ENCODE results near the gene SRRD.

SRRD gene

DNA sequence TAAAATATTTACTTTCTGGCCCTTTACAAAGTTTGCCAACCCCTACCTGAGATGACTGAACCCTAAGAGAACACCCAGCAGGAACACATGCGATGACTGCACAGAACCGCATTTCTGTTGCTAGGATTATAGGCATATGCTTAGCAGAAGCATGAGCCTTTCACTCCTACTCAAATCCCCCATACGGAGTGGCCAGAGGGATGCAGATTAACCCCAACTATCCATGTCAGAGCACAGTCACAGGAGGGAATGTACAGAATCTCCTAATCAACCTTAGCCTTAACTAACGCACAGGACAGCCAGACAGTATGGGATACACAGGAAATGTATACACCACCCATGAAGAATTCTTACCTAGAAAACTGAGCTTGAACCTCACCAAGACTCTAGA lies 6.3 kb upstream of the SRRD start:
- no peak overlapping the region for H3K4me3 ChIP-seq (ENCODE audit: low read depth, low read length)
- H3K27ac ChIP-seq (ENCODE audit: low read depth, low read length), result peak overlapping the region; percentile 92
- peak overlapping the region; percentile 37 for H3K18ac ChIP-seq (ENCODE audit: low read length)
- WGBS (ENCODE audit: extremely low coverage, insufficient coverage, insufficient read length), result no CpG with 5 or more reads among the region's 4 CpGs
- H3K79me2 ChIP-seq (ENCODE audit: control insufficient read depth, insufficient read depth, low read length, poor library complexity), result no peaks in the 10 kb centered on the region
- peak overlapping the region; percentile 36 for H3K14ac ChIP-seq (ENCODE audit: low read length)
- peak overlapping the region; percentile 22 for H4K8ac ChIP-seq (ENCODE audit: low read depth, low read length)
- peaks cover 10 to 24% of the 10 kb centered on the region in 2 experiments for H3K4me1 ChIP-seq (ENCODE audit: control insufficient read depth in 1 of 2, insufficient read depth in 2 of 2, low read length in 2 of 2)
- no peaks in the 10 kb centered on the region for H3K27me3 ChIP-seq (ENCODE audit: insufficient read depth, low read length)
- H3K4ac ChIP-seq (ENCODE audit: low read depth, low read length), result peak overlapping the region; percentile 12
- peak overlapping the region; percentile 43 for H3K4me2 ChIP-seq (ENCODE audit: low read length)
- H3K23ac ChIP-seq (ENCODE audit: low read length), result no peak overlapping the region
- no peak overlapping the region for H4K12ac ChIP-seq (ENCODE audit: low read depth, low read length)
- peak overlapping the region; percentile 77 for H2BK5ac ChIP-seq (ENCODE audit: low read depth, low read length, poor library complexity)
- H3K9me3 ChIP-seq (ENCODE audit: insufficient read depth, low read depth, low read length), result no peaks in the 10 kb centered on the region
- H2BK120ac ChIP-seq (ENCODE audit: insufficient read depth, low read length, poor library complexity), result peak overlapping the region; percentile 29
- H2BK12ac ChIP-seq (ENCODE audit: low read length), result peak overlapping the region; percentile 63
- H4K91ac ChIP-seq (ENCODE audit: low read depth, low read length), result peak overlapping the region; percentile 36
- peaks cover 9% of the 10 kb centered on the region for H3K79me1 ChIP-seq (ENCODE audit: low read length)
- H3K9ac ChIP-seq (ENCODE audit: low read length), result no peak overlapping the region
- H3K36me3 ChIP-seq (ENCODE audit: control insufficient read depth in 1 of 2, insufficient read depth in 2 of 2, low read length in 2 of 2), result peaks cover 6 to 7% of the 10 kb centered on the region in 2 experiments
- H2AFZ ChIP-seq (ENCODE audit: insufficient read depth, low read length, poor library complexity), result no peak overlapping the region
- DNase-seq, result no peak
- H2AK5ac ChIP-seq (ENCODE audit: low read length), result peak overlapping the region; percentile 81

DNA sequence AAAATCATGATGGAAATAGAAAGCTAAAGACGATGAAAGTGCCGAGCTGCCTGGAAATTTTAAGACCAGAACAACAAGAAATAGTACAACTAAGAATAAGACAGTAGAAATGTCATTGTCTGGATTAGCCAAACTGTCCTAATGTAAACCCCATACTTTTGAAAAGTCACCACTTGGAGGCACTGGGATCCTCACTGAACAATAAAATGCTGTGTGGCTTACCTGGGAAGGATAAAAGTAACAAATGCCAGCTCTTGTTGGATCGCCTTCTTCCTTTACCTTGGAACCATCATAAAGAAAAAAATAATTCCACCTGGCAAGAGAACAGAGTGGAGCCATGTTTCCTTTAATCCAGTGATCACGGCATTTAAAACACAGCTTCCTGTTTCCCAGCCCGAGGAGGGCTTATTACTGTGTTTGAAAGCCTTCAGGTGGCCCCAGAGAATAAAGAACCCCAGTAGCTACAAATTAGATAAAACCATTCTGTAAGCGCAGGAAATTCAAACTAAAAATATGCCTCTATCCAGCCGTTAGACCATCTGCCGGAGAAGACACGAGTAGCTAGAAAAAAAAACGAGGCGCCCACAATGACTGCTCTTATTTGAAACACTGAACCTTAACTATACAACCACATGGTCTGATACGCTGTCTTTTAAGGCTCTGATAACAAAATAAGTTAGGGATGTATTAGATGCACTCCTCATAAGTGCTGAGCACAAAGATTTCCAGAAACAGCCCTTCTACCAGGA lies 4.5 kb upstream of the SRRD start:
- Histone ChIP-seq H3K9ac (ENCODE audit: low read length) (no peak overlapping the region), H3K9me3 (ENCODE audit: insufficient read depth, low read depth, low read length) (no peaks in the 10 kb centered on the region), H3K4me2 (ENCODE audit: low read length) (no peak overlapping the region), H3K4ac (ENCODE audit: low read depth, low read length) (no peak overlapping the region), H3K4me3 (ENCODE audit: low read depth, low read length) (no peak overlapping the region), H2BK12ac (ENCODE audit: low read length) (no peak overlapping the region), H3K18ac (ENCODE audit: low read length) (no peak overlapping the region), H2BK5ac (ENCODE audit: low read depth, low read length, poor library complexity) (no peak overlapping the region), H2AFZ (ENCODE audit: insufficient read depth, low read length, poor library complexity) (no peak overlapping the region), H3K27ac (ENCODE audit: low read depth, low read length) (no peak overlapping the region), H3K23ac (ENCODE audit: low read length) (no peak overlapping the region), H3K79me2 (ENCODE audit: control insufficient read depth, insufficient read depth, low read length, poor library complexity) (peaks cover 7% of the 10 kb centered on the region), H3K14ac (ENCODE audit: low read length) (no peak overlapping the region), H2AK5ac (ENCODE audit: low read length) (no peak overlapping the region), H3K36me3 (ENCODE audit: control insufficient read depth in 1 of 2, insufficient read depth in 2 of 2, low read length in 2 of 2) (peaks cover 6% of the 10 kb centered on the region in 2 experiments), H4K91ac (ENCODE audit: low read depth, low read length) (no peak overlapping the region), H4K8ac (ENCODE audit: low read depth, low read length) (no peak overlapping the region), H4K12ac (ENCODE audit: low read depth, low read length) (no peak overlapping the region), H3K27me3 (ENCODE audit: insufficient read depth, low read length) (no peaks in the 10 kb centered on the region), H3K79me1 (ENCODE audit: low read length) (peaks cover 14% of the 10 kb centered on the region), H2BK120ac (ENCODE audit: insufficient read depth, low read length, poor library complexity) (no peak overlapping the region), H3K4me1 (ENCODE audit: control insufficient read depth in 1 of 2, insufficient read depth in 2 of 2, low read length in 2 of 2) (peaks cover 8 to 24% of the 10 kb centered on the region in 2 experiments)
- WGBS (ENCODE audit: extremely low coverage, insufficient coverage, insufficient read length), result no CpG with 5 or more reads among the region's 12 CpGs
- DNase-seq, result no peak

DNA sequence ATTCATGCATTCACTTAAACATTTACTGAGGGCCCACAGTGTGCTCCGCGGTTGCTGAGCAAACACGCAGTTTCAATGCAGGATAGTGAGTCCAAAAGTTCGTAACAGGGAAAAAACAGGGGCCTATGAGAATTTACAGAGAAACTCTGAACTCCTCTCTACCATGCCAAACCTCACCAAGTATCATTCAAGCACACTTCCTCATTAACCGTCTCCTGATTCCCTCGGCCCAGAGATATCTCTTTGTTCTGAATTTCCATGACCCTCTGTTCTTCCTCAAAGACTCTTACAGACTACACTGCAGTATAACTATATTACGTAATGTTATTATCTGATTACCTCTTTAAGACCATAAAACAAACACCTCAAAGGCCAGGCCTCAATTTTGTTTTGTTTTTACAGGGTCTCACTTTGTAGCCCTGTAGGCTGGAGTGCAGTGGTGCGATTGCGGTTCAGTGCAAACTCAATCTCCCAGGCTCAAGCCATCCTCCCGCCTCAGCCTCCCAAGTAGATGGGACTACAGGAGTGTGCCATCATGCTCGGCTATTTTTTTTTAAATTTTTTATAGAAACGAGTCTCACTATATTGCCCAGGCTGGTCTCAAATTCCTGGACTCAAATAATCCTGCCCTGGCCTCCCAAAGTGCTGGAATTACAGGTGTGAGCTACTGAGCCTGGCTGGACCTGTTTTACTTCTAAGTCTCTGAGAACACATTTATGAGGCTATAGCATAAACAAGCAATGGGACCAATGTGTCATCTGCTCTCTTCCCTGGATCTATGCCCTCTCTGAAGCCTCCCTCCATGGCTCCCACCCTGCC lies 3.7 kb upstream of the SRRD start:
- peak overlapping the region; percentile 33 for H2BK5ac ChIP-seq (ENCODE audit: low read depth, low read length, poor library complexity)

DNA sequence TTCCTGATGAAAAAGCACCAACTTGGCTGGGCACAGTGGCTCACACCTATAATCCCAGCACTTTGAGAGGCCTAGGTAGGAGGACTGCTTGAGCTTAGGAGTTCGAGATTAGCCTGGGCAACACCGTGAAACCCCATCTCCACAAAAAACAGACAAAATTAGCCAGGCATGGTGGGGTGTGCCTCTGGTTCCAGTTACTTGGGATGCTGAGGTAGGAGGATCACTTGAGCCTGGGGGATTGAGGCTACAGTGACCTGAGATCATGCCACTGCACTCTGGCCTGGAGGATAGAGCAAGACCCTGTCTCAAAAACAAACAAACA lies 3.1 kb upstream of the SRRD start:
- Histone ChIP-seq H4K12ac (ENCODE audit: low read depth, low read length) (no peak overlapping the region), H3K23ac (ENCODE audit: low read length) (no peak overlapping the region), H3K79me1 (ENCODE audit: low read length) (peaks cover 14% of the 10 kb centered on the region), H2BK12ac (ENCODE audit: low read length) (peak overlapping the region; percentile 67), H3K27me3 (ENCODE audit: insufficient read depth, low read length) (no peaks in the 10 kb centered on the region), H4K8ac (ENCODE audit: low read depth, low read length) (no peak overlapping the region), H3K9ac (ENCODE audit: low read length) (no peak overlapping the region), H2AK5ac (ENCODE audit: low read length) (no peak overlapping the region), H2AFZ (ENCODE audit: insufficient read depth, low read length, poor library complexity) (no peak overlapping the region), H3K36me3 (ENCODE audit: control insufficient read depth in 1 of 2, insufficient read depth in 2 of 2, low read length in 2 of 2) (peaks cover 5 to 6% of the 10 kb centered on the region in 2 experiments), H3K4me1 (ENCODE audit: control insufficient read depth in 1 of 2, insufficient read depth in 2 of 2, low read length in 2 of 2) (peaks cover 10 to 24% of the 10 kb centered on the region in 2 experiments), H3K4me2 (ENCODE audit: low read length) (peak overlapping the region; percentile 11), H2BK120ac (ENCODE audit: insufficient read depth, low read length, poor library complexity) (no peak overlapping the region), H2BK5ac (ENCODE audit: low read depth, low read length, poor library complexity) (no peak overlapping the region), H3K4me3 (ENCODE audit: low read depth, low read length) (no peak overlapping the region), H4K91ac (ENCODE audit: low read depth, low read length) (no peak overlapping the region), H3K9me3 (ENCODE audit: insufficient read depth, low read depth, low read length) (no peaks in the 10 kb centered on the region), H3K79me2 (ENCODE audit: control insufficient read depth, insufficient read depth, low read length, poor library complexity) (peaks cover 7% of the 10 kb centered on the region), H3K18ac (ENCODE audit: low read length) (peak overlapping the region; percentile 16), H3K27ac (ENCODE audit: low read depth, low read length) (no peak overlapping the region), H3K4ac (ENCODE audit: low read depth, low read length) (no peak overlapping the region), H3K14ac (ENCODE audit: low read length) (no peak overlapping the region)
- no CpG with 5 or more reads among the region's 2 CpGs for WGBS (ENCODE audit: extremely low coverage, insufficient coverage, insufficient read length)
- DNase-seq, result no peak

More for the DNA sequence above, 3.7 kb upstream of the SRRD start:
- Histone ChIP-seq H3K14ac (ENCODE audit: low read length) (no peak overlapping the region), H3K27me3 (ENCODE audit: insufficient read depth, low read length) (no peaks in the 10 kb centered on the region), H3K27ac (ENCODE audit: low read depth, low read length) (no peak overlapping the region), H3K9me3 (ENCODE audit: insufficient read depth, low read depth, low read length) (no peaks in the 10 kb centered on the region), H2BK120ac (ENCODE audit: insufficient read depth, low read length, poor library complexity) (no peak overlapping the region), H4K8ac (ENCODE audit: low read depth, low read length) (peak overlapping the region; percentile 11), H3K36me3 (ENCODE audit: control insufficient read depth in 1 of 2, insufficient read depth in 2 of 2, low read length in 2 of 2) (peaks cover 6% of the 10 kb centered on the region in 2 experiments), H4K12ac (ENCODE audit: low read depth, low read length) (no peak overlapping the region), H3K79me2 (ENCODE audit: control insufficient read depth, insufficient read depth, low read length, poor library complexity) (peaks cover 7% of the 10 kb centered on the region), H2BK12ac (ENCODE audit: low read length) (peak overlapping the region; percentile 67), H4K91ac (ENCODE audit: low read depth, low read length) (peak overlapping the region; percentile 22), H3K18ac (ENCODE audit: low read length) (peak overlapping the region; percentile 16), H3K4me3 (ENCODE audit: low read depth, low read length) (no peak overlapping the region), H2AK5ac (ENCODE audit: low read length) (no peak overlapping the region), H3K79me1 (ENCODE audit: low read length) (peaks cover 14% of the 10 kb centered on the region), H3K4me1 (ENCODE audit: control insufficient read depth in 1 of 2, insufficient read depth in 2 of 2, low read length in 2 of 2) (peaks cover 10 to 24% of the 10 kb centered on the region in 2 experiments), H3K23ac (ENCODE audit: low read length) (no peak overlapping the region), H3K9ac (ENCODE audit: low read length) (no peak overlapping the region), H3K4ac (ENCODE audit: low read depth, low read length) (no peak overlapping the region), H2AFZ (ENCODE audit: insufficient read depth, low read length, poor library complexity) (no peak overlapping the region), H3K4me2 (ENCODE audit: low read length) (no peak overlapping the region)
- WGBS (ENCODE audit: extremely low coverage, insufficient coverage, insufficient read length), result no CpG with 5 or more reads among the region's 12 CpGs
- DNase-seq, result no peak

Data from trophoblast cell (in vitro differentiated cells and primary cell).